ENCODE data around the gene NRXN3. TPM values are rescaled to one million over a fixed set of nuclear protein-coding genes. Genes with fewer than 3 reads are reported as not detected.

NRXN3 gene
- total RNA-seq, 1 donor from 2014 or later = 0.07 TPM

DNA sequence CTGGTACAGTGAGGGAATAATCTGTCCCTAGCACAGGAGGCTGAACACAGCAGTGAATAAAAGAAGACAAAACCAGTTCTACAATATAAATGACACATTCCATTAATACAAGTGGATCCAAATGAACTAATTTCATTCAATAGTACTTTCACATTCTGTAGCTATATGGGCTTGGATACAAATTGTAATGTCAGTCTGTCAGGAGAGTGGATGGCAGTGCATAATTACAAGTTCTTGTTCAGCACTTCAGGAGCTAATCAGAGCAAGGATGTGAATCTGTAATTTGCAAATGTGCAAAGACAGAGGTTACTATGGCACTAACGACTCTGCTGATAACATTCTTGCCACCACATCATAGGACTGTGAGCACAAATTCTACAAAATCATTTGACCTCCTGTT lies 1343.3 kb downstream of the NRXN3 start:
- no peak for DNase-seq (ENCODE audit: low read depth, low spot score)

GRCh38 chr14:79514700-79515099 lies 1344.5 kb downstream of the NRXN3 start:
- DNase-seq (ENCODE audit: low read depth, low spot score) = no peak

DNA sequence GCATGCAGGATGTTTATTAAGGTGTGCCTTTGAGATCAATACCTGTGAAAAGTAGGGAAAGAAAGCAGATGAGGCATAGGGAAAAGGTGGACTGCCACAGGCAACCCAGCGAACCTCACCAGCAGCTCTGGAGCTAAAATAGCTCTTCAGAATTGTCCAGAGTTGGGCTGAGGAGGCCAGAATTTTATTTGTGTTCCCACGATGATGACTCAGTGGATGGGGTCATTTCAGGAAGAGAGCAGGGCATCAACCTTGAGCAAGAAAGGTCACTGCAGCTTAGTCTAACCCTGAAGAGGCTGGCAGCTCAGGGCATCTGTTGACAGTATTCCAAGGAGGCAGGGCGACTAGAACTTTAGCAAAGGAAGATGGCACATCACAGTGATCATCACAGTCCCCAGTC lies 1345.0 kb downstream of the NRXN3 start:
- no peak for DNase-seq (ENCODE audit: low read depth, low spot score)

DNA sequence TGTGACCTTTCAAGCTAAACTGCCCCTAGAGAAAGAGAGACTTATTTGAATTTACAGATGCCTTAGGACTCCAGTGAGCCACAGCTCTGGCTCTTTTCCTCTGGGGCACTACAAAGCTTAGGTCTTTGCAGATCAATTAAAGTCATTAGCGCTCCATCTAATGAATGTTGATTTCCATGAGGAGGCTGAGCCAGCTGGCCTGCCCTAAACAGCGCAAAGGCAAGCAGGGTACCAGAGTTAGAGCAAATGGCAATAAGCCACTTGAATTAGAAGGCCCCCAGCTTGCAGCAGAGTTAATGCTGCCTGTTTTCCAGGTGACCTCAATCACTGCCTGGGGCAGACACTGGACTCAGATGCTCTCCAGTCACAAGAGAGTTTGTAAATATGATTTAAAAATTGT lies 1345.8 kb downstream of the NRXN3 start:
- no peak for DNase-seq (ENCODE audit: low read depth, low spot score)

GRCh38 chr14:79525416-79525815 lies 1355.2 kb downstream of the NRXN3 start:
- DNase-seq (ENCODE audit: low read depth, low spot score) = no peak

DNA sequence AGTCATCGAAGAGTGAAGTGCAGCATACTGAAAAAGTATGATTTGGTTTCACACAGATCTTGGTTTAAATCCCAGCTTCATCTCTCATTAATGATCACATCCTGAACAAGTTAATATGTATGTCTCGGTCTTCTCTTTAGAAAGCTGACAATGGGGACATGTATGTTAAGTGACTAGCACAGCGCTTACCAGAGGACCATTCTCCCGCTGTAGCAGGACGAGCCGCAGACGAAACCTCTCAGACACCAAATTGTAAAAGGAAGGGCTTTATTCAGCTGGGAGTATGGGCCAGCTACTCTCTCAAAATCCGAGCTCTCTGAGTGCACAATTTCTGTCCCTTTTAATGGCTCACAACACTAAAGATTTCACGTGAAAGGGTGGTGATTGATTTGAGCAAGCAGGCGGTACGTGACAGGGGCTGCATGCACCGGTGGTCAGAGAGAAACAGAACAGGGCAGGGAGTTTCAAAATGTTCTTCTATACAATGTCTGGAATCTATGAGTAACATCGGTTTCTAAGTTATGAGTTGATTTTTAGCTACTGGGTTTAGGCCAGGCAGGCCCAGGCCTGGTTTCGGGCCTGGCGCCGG lies 1358.7 kb downstream of the NRXN3 start:
- DNase-seq (ENCODE audit: low read depth, low spot score) = no peak

GRCh38 chr14:79530555-79530954 lies 1360.4 kb downstream of the NRXN3 start:
- DNase-seq (ENCODE audit: low read depth, low spot score) = no peak

DNA sequence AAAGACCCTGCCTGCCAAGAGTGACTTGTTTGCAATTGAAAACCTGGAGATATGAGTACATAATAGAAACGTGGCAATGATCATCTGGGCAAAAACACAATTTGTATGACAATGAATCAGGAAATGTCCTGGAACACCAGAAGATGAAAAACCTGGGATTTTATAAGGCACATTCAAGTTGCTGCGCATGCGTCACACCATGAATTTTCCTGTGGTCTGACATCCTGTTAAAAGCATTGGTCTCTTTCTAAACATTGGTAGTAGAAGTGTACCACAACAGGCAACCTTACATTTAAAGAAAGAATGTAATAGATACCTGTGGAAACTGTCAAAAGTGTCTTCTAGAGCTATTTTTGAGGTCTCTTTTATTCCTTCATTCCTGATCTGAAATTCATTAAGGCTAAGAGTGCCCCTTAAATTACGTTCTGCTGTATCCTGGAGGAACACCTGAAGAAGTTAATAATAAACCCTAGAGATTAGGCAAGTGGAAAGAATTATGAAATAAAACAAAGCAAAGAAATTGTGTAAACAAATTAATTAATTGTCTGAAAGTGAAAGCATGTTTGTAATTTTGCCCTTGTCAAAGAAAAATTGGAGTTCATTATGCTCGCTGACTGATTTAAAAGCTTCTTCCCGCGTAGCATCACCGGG lies 1364.7 kb downstream of the NRXN3 start:
- DNase-seq (ENCODE audit: low read depth, low spot score) = no peak

GRCh38 chr14:79540394-79540793 lies 1370.2 kb downstream of the NRXN3 start:
- DNase-seq (ENCODE audit: low read depth, low spot score) = no peak

- no peak for DNase-seq (ENCODE audit: low read depth, low spot score)
These were observed 1371.9 kb downstream of the NRXN3 start for GRCh38 chr14:79542121-79542520.

DNA sequence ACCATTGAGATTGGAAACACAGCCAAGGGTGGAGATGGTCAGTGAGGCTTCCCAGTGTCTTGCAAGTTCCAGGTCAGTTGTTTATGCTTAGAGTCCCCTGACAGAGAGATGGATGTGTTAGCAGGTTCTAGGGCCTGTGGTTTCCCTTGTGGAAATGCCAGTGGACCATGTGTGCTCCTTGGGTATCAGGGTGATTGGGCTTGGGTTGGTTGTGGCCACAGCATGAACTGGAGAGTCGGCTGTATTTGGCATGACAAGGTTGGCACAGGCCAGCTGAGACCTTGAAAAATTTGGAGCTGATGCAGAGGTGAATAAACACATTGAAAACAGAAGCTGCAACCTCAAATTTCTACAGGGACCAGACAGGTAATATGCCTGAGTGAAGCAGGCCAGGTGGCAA lies 1373.2 kb downstream of the NRXN3 start:
- no peak for DNase-seq (ENCODE audit: low read depth, low spot score)

DNA sequence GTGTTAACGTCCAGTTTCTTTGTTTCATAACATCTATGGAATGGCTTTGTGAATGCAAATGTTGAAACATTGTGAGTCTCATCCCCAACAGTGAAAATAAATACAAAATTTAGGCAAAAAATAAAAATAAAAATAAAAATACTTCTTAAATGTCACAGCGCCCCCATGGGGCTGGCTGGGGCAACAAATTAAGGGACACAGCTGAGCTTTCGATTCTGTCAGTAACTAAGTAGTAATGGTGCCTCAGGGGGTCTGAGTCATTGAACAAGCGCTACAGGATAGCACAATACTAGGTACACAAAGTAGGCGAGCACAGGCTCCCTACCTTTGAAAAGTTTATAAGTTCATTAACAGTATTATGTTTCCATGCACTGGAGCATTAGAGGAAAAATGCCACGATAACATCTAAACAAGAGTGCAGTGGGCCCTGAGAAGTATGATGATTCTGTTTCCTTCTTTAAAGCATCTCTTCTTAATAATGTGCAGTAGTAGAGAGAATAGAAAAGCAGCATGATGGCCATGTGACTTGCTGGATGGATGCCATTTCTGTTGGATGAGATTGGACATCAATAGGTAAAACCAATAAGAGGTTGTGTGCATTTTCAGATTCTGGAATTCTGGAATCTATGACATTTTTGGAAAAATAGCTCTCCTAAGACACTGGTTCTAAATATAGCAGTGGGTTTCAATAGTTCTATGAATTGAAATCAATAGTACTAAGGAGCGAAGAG lies 1374.0 kb downstream of the NRXN3 start:
- DNase-seq (ENCODE audit: low read depth, low spot score) = peak; percentile 22

DNA sequence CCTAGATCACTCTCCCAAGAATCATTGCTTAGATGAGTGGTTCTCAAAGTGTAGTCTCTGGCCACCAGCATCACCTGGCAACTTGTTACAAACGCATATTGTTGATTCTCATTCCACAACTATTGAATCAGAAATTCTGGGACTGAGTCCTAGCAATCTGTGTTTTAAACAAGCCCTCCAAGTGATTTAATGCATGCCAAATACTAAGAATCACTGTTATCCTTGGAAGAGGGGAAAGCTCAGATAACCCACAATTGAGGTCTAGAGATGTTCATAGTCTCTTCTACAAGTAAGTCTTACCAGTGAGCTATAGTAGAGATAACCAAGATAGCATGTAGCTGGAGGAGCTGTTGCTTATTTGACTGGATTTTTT lies 1374.5 kb downstream of the NRXN3 start:
- DNase-seq (ENCODE audit: low read depth, low spot score) = no peak

DNA sequence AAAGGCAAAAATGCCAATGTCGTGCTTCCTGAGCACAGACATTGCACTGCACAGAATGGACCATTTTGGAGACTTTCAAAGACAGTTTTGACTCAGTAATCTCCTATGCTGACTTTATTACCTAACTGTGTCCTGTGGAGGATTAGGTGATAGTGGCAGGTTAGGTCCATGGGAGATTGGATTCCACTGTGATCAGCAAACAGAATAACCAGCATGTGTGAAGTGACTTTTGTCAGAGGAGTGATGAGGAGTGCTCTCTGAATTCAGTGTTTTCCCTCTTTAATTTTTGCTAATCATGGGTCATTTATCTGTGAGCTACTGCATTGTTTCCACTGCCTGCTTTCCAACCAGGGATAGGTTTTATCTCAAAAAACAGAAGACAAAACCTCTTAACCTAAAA lies 1378.7 kb downstream of the NRXN3 start:
- no peak for DNase-seq (ENCODE audit: low read depth, low spot score)

GRCh38 chr14:79549515-79549914 lies 1379.3 kb downstream of the NRXN3 start:
- DNase-seq (ENCODE audit: low read depth, low spot score) = no peak

DNA sequence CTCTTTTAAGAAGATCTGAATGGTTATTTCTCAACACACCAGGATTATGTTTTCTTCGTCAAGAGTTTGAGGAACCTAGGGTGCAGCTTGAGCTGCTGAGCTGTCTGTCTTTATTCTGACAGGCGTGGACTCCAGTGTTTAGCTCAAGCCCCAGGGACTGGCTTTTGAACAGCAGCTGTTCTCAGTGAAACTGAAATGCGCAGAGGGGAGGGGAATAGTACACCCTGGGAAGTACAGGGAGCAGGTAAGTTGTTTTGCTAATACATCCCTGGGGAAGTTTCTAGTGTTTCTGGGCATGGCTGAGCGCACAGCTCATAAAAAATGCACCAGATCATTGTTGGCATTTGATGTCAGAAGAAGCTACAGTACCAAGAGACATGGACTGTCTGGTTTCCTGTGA lies 1381.3 kb downstream of the NRXN3 start:
- DNase-seq (ENCODE audit: low read depth, low spot score) = no peak

GRCh38 chr14:79552778-79553177 lies 1382.6 kb downstream of the NRXN3 start:
- DNase-seq (ENCODE audit: low read depth, low spot score) = no peak

DNA sequence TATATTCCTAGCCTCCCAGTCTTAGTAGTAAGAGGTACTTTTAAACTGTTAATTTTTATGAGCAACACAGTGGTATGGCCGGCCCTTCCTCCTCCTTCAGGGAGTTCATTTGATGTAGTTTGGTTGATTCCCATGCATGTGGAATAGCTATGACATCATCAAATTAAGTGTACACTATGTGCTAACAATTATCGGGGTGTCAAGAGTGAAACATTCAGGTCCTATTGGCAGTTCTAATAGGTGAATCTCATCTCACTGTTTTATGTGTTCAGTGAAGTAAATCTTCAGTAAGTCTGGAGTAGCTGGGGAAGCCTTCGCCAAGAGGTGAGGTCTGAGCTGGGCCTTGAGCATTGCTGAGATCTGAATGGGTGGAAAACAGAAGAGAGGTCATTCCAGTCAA lies 1384.6 kb downstream of the NRXN3 start:
- DNase-seq (ENCODE audit: low read depth, low spot score) = no peak

DNA sequence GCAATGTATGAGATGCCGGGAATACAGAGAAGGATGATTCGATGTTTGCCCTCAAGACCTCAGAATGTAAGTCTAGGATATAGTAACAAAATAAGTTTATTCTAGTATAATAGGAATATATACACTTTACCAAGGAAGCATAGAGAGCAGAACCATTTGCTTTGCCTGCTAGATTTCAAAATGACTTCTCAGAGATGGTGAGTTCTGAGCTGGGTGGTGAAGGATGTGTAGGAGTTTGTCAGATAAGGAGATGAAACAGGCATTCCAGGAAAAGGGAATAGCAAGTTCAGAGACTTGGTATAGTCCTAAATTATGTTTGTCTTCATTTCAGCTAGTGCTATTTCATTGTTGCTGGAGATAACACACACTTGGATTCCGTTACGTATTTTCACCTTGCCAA lies 1385.3 kb downstream of the NRXN3 start:
- no peak for DNase-seq (ENCODE audit: low read depth, low spot score)

DNA sequence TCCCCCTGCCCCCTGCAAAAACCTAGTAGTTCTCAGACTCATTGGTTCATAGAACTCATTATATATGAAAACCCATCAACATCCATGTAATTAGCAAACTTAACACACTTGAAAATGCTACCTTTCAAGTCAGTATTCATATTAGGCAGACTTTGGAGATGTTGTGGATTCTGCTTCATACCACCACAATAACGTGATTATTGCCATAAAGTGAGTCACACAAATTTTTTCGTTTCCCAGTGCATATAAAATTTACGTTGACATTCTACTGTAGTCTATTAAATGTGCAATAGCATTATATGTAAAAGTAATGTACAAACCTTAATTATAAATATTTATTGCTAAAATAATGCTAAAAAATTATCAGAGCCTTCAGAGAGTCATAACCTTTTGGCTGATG lies 1387.1 kb downstream of the NRXN3 start:
- DNase-seq (ENCODE audit: low read depth, low spot score) = no peak

- no peak for DNase-seq (ENCODE audit: low read depth, low spot score)
These were observed 1392.0 kb downstream of the NRXN3 start for GRCh38 chr14:79562185-79562584.

GRCh38 chr14:79564371-79564770 lies 1394.2 kb downstream of the NRXN3 start:
- no peak for DNase-seq (ENCODE audit: low read depth, low spot score)

DNA sequence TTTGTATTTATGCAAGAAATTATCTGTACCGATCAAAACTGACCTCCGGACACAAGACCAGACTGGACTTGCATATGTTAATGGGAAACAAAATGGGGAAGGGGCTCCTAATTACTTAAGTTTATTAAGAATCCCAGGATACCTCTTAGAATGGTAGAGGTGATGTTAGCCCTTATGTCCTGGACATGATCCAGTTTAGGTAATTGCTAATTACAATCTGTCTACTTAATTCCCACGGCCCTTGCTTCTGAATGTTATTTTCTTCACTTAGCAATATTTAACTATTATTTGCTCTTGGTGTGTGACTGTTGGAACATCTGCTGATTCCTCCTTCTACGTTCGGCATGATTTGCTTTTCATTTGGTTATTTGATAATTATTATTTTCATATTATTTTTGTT lies 1397.1 kb downstream of the NRXN3 start:
- DNase-seq (ENCODE audit: low read depth, low spot score) = no peak

Data from pulmonary artery endothelial cell (primary cell).